Measurements from ENCODE around the gene FTCD.
"Not testable (repeated sequence)": the region's sequence is repeated elsewhere in the genome, so short reads cannot be mapped to it uniquely, and the experiment has no call there.

FTCD gene

GRCh38 chr21:46151989-46152926 is 3.1 kb downstream of the FTCD start:
- DNase-seq = no peak

- no peak for DNase-seq
These were observed 4.0 kb downstream of the FTCD start for GRCh38 chr21:46151261-46151988.

- no peak for DNase-seq
These were observed 4.8 kb downstream of the FTCD start for GRCh38 chr21:46150491-46151121.

- DNase-seq = no peak
These were observed 5.3 kb downstream of the FTCD start for GRCh38 chr21:46150073-46150472.

- no peak for DNase-seq
These were observed 6.0 kb downstream of the FTCD start for GRCh38 chr21:46149205-46149901.

- no peak for DNase-seq
These were observed 7.3 kb downstream of the FTCD start for GRCh38 chr21:46148106-46148505.

GRCh38 chr21:46147429-46147828 is 8.0 kb downstream of the FTCD start:
- peak; percentile 39 to 58 for DNase-seq

GRCh38 chr21:46146856-46147255 is 8.5 kb downstream of the FTCD start:
- no peak for DNase-seq

GRCh38 chr21:46145840-46146691 is 9.3 kb downstream of the FTCD start:
- no peak for DNase-seq

- DNase-seq = no peak
These were observed 10.1 kb downstream of the FTCD start for GRCh38 chr21:46145159-46145839.

GRCh38 chr21:46144464-46145070 is 10.8 kb downstream of the FTCD start:
- DNase-seq = no peak

- peak in 1 of 2 donors; percentile 46 for DNase-seq
These were observed 12.6 kb downstream of the FTCD start for GRCh38 chr21:46142582-46143473.

GRCh38 chr21:46141767-46142581 is 13.4 kb downstream of the FTCD start:
- no peak for DNase-seq

GRCh38 chr21:46140352-46141003 is 14.9 kb downstream of the FTCD start:
- not testable (repeated sequence) for DNase-seq

- DNase-seq = no peak
These were observed 15.7 kb downstream of the FTCD start for GRCh38 chr21:46139686-46140085.

GRCh38 chr21:46138383-46138970 is 16.9 kb downstream of the FTCD start:
- DNase-seq = no peak

GRCh38 chr21:46137908-46138307 is 17.5 kb downstream of the FTCD start:
- no peak for DNase-seq
